Activated B cell treated with CpG ODN at 0.5 μM for 24 hours (primary cell): ENCODE measurements around the gene COPZ2. TPM values are rescaled to one million over a fixed set of nuclear protein-coding genes. Genes with fewer than 3 reads are reported as not detected.
"Not testable (repeated sequence)": the region's sequence is repeated elsewhere in the genome, so short reads cannot be mapped to it uniquely, and the experiment has no call there.

Experiments used
- ATAC-seq: fragments of 200-7000 bp; cut with Tn5 transposase; one replicate; pipeline ENCODE4 v1.10.0; 2021; ENCODE audit warnings: low read depth, mild to moderate bottlenecking, moderate library complexity
- CTCF ChIA-PET: fragments of 350-600 bp; sonication (Branson Sonifier 250); formaldehyde crosslinking; loops from one replicate; lab custom pipeline; 2021; ENCODE audit warnings: antibody characterized with exemption; lab: Charles Lee
- POLR2A ChIA-PET: fragments of 350-600 bp; sonication (Branson Sonifier 250); formaldehyde crosslinking; loops from one replicate; lab custom pipeline; 2021; ENCODE audit warnings: antibody characterized with exemption; lab: Charles Lee
- DNase-seq: peaks from one replicate; pipeline ENCODE4 v3.0.0; 2022
- H3K27ac Mint-ChIP-seq: one replicate; pipeline ENCODE4 v1.8.0; 2020; ENCODE audit warnings: mixed read lengths
- H3K27me3 Mint-ChIP-seq: one replicate; pipeline ENCODE4 v1.8.0; 2021; ENCODE audit warnings: mixed read lengths
- H3K36me3 Mint-ChIP-seq: one replicate; pipeline ENCODE4 v1.8.0; 2021; ENCODE audit warnings: low read depth, mixed read lengths
- H3K4me1 Mint-ChIP-seq: one replicate; pipeline ENCODE4 v1.8.0; 2021; ENCODE audit warnings: mixed read lengths
- H3K4me3 Mint-ChIP-seq: one replicate; pipeline ENCODE4 v1.8.0; 2020; ENCODE audit warnings: mild to moderate bottlenecking, mixed read lengths
- H3K9me3 Mint-ChIP-seq: one replicate; pipeline ENCODE4 v1.8.0; 2020; ENCODE audit warnings: mixed read lengths
- CTCF ChIP-seq: fragments of 200-600 bp; IDR thresholded peaks from one replicate; pipeline ENCODE4 v1.8.0; 2022; ENCODE audit warnings: antibody characterized with exemption, mild to moderate bottlenecking
- intact Hi-C: fragments of 100-400 bp; cut with micrococcal nuclease; formaldehyde crosslinking; loops from one replicate; pipeline ENCODE4 v1.15.1; 2024
- total RNA-seq: library from RNA; stranded (reverse); gene quantifications from 2 replicates; pipeline ENCODE4 v1.2.3, GENCODE V29; 2022

COPZ2 gene
- total RNA-seq, 1 donor from 2014 or later = 3.3 TPM

GRCh38 chr17:47989700-47990099 lies 47.9 kb downstream of the COPZ2 start:
- peaks cover 1% of the 10 kb centered on the region for H3K36me3 Mint-ChIP-seq
- H3K4me3 Mint-ChIP-seq = no peak overlapping the region
- H3K27me3 Mint-ChIP-seq = peaks cover 2% of the 10 kb centered on the region
- intact Hi-C loops = no loop called here
- POLR2A ChIA-PET = no interaction called here
- H3K27ac Mint-ChIP-seq = no peak overlapping the region
- TF ChIP-seq CTCF = no peak
- no peaks in the 10 kb centered on the region for H3K9me3 Mint-ChIP-seq
- CTCF ChIA-PET = no interaction called here
- ATAC-seq (no peak), DNase-seq (no peak)
- no peaks in the 10 kb centered on the region for H3K4me1 Mint-ChIP-seq

- Mint-ChIP-seq H3K9me3 (no peaks in the 10 kb centered on the region), H3K27ac (no peak overlapping the region), H3K4me3 (no peak overlapping the region), H3K4me1 (no peaks in the 10 kb centered on the region), H3K36me3 (peaks cover 3% of the 10 kb centered on the region), H3K27me3 (peaks cover 2% of the 10 kb centered on the region)
- ATAC-seq (no peak), DNase-seq (no peak)
- ChIA-PET CTCF (no interaction called here), POLR2A (no interaction called here)
- TF ChIP-seq CTCF = no peak
- intact Hi-C loops = no loop called here
Measured at GRCh38 chr17:47989159-47989558, 48.4 kb downstream of the COPZ2 start.

GRCh38 chr17:47988445-47988844 lies 49.2 kb downstream of the COPZ2 start:
- H3K36me3 Mint-ChIP-seq, H3K27me3 Mint-ChIP-seq, DNase-seq, ATAC-seq, POLR2A ChIA-PET, H3K9me3 Mint-ChIP-seq, intact Hi-C loops, H3K4me3 Mint-ChIP-seq, H3K27ac Mint-ChIP-seq, CTCF ChIA-PET, H3K4me1 Mint-ChIP-seq: not testable (repeated sequence)

- POLR2A ChIA-PET = no interaction called here
- no peak for TF ChIP-seq CTCF
- ATAC-seq (no peak), DNase-seq (no peak)
- intact Hi-C loops = no loop called here
- H3K27me3 Mint-ChIP-seq = no peaks in the 10 kb centered on the region
- peaks cover 19% of the 10 kb centered on the region for H3K36me3 Mint-ChIP-seq
- CTCF ChIA-PET = no interaction called here
- H3K4me1 Mint-ChIP-seq = no peaks in the 10 kb centered on the region
- H3K9me3 Mint-ChIP-seq = no peaks in the 10 kb centered on the region
- no peak overlapping the region for H3K4me3 Mint-ChIP-seq
- no peak overlapping the region for H3K27ac Mint-ChIP-seq
Measured at GRCh38 chr17:47987240-47987835, 50.3 kb downstream of the COPZ2 start.

GRCh38 chr17:47986520-47986919 lies 51.1 kb downstream of the COPZ2 start:
- intact Hi-C loops = no loop called here
- DNase-seq (no peak), ATAC-seq (no peak)
- H3K27ac Mint-ChIP-seq = no peak overlapping the region
- H3K9me3 Mint-ChIP-seq = no peaks in the 10 kb centered on the region
- POLR2A ChIA-PET = no interaction called here
- CTCF ChIA-PET = no interaction called here
- H3K4me1 Mint-ChIP-seq = no peaks in the 10 kb centered on the region
- H3K36me3 Mint-ChIP-seq = peaks cover 26% of the 10 kb centered on the region
- H3K4me3 Mint-ChIP-seq = no peak overlapping the region
- no peaks in the 10 kb centered on the region for H3K27me3 Mint-ChIP-seq
- TF ChIP-seq CTCF = no peak
